ENCODE data around the gene LRRC75B.
"Not testable (repeated sequence)": the region's sequence is repeated elsewhere in the genome, so short reads cannot be mapped to it uniquely, and the experiment has no call there.

LRRC75B gene, protein sequence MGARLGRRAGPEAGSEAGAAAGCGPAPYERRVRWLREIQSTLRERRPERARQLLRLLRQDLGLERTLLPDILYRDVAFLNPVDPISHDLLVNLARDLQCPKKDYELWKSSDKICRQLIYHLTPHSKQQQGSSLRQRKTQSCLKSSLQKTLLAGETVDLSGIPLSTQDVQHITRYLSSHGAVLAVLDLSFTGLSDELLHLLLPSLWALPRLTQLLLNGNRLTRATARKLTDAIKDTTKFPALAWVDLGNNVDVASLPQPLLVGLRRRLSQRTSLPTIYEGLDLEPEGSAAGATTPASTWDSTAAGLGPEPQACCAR

DNA sequence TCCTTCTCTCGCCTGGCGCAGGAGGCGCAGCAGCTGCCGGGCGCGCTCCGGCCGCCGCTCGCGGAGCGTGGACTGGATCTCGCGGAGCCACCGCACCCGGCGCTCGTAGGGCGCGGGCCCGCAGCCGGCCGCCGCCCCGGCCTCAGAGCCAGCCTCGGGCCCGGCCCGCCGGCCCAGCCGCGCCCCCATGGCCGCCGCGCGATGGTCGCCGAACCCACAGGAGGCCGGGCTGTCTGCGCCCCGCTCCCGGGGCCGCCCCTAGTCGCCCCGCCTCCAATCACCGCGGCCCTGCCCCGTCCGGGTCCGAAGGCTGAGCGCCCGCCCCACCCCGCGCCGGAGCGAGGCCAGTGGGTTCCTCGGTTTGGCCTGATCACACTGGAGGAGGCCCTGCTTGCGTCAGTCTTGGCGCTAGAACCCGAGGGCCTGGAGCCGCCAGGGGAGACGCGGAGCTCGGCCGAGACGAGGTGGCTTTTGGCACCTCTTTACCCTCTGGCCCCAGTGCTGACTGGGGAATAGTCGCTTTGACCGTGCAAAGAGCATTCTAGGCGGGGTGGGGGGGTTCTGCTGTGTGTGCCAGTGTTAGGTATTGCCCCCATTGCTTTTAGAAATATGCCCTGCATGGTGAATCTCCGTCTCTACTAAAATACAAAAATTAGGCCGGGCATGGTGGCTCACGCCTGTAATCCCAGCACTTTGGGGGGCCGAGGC lies at the start of gene LRRC75B:
LRRC75B (minus strand) TSS at position 223 of the 708 bp plus-strand sequence; CDS start at position 189, 34 bp downstream.
- peak; percentile 92 for DNase-seq

DNA sequence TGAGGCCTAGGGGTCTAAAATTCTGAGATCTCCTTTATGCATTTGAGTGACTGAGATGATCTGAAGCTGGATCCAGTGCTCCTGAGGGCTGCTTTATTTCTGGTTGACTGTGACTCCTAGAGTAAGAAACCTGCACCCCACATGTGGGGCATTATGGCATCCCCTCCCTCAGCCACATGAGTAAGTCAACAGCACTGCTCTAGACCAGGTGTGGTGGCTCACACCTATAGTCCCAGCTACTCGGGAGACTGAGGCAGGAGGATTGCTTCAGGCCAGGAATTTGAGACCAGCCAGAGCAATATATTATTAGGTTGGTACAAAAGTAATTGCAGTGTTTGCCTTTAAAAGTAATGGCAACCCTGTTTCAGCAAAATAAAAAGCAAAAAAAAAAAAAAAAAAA lies 49.4 kb upstream of the LRRC75B start:
- DNase-seq: not testable (repeated sequence)

DNA sequence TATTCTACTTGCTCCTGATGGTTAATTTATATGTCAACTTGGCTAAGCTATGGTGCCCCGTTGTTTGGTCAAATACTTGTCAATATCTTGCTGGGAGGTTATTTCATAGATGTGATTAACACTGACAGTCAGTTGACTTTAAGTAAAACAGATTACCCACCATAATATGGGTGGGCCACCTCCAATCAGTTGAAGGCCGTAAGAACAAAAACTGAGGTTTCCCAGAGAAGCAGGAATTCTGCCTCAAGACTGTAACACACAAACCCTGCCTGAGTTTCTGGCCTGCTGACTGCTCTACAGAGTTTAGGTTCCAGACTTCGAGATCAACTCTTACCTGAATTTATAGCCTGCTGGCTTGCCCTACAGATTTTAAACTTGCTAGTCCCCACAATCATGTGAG lies 43.6 kb upstream of the LRRC75B start:
- DNase-seq: not testable (repeated sequence)

DNA sequence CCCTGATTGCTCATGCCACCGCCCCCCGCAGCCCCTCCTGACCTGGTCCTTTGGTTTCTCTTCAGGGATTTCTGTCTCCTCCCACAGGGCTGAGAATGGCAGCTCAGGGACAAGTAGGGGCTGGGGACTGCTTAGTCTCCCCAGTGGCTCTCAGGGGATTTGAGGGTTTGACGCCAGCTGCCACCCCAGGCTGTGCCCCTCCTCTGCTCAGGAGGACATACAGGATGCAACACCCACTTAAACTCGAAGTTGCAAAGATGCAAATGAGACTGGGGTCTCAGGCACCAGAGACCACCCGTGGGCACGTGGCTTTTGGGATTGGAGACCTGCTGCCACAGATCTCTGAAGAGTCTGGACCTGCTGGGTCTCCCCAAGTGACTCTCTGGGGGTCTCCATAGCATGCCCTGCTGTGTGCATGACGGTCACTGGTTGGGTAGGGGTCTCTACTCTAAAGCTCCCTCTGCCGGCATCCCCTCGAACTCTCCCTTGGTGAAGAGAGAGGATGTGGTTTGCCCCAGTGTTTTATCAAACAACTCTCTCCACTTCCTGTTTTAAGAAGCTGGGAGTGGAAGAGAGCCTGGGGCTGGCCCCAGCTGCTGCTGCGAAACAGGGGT lies 42.0 kb upstream of the LRRC75B start:
- DNase-seq: not testable (repeated sequence)

DNA sequence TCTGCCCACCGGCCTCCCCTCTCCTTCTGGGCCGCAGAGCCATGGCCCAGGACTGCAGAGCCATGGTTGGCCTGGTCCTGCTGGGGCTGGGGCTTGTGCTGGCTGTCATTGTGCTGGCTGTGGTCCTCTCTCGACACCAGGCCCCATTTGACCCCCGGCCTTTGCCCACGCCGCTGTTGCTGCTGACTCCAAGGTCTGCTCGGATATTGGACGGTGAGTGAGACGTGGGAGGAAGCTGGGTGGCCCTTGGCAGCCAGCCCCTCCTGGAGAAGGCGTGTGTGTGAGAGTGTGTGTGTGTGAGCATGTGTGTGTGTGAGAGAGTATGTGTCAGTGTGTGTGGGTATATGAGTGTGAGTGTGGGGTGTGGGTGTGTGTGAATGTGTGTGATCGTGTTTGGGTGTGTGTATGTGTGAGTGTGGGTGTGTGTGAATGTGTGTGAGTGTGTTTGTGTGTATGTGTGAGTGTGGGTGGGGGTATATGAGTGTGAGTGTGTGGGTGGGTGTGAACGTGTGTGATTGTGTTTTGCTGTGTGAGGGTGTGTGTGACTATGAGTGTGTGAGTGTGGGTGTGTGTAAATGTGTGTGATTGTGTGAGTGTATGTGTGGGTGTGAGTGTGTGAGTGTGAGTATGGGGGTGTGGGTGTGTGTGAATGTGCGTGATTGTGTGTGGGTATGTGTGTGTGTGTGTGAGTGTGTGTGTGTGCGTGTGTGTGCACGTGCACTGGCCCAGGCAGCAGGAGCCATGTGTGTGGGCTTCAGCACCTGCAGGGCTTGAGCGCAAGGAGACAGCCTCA lies 40.6 kb upstream of the LRRC75B start:
- peak; percentile 60 for DNase-seq

DNA sequence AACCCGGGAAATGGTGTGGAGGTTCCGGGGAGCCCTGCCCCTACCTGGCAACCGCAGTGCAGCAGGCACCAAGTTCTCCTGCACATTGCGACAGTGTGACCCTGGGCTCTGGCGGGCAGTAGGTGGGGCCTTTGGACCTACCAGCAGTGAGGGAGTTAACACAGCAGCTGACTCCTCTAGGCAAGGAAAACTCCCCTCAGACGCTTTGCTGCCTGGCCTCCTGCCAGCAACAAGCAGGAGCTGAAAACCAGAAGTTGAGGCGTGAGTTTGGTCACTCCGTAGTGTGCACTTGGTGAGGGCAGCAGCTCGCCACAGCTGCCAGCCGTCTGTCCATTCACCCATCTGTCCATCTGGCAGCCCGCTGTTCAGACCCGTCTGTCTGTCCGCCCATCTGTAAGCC lies 39.8 kb upstream of the LRRC75B start:
- DNase-seq: not testable (repeated sequence)

DNA sequence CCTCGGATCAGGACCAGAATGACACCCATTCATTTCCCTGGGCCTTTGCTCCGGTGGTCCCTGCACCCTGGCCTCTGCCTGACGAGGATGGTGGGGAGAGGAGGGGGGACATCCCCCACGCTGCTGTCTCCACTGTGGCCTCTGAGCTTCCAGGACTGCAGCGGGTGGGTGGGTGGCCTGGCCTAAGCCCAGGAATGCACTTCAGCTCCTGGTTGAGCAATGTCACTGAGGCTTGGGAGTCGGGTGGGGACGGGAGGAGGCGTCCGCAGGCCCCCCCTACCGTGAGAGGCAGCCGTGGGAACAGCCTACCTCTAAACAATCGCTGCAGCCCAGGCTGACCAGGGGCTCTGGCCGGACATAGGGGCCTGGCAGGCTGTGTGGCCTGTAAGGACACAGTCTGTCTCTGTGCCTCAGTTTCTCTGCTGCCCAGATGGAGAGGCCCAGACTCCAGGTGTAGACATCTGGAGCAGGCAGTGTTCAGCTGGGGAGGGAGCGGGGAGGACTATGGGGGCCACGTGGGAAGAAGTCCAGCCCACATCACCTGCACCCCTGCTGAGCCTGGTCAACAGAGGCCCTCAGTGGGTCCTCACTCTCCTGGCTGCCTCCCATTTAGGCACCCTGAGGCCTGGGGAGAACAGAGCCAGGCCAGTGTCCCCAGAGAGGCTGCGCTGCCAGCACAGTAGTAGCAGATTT lies 38.7 kb upstream of the LRRC75B start:
- peak; percentile 49 for DNase-seq

DNA sequence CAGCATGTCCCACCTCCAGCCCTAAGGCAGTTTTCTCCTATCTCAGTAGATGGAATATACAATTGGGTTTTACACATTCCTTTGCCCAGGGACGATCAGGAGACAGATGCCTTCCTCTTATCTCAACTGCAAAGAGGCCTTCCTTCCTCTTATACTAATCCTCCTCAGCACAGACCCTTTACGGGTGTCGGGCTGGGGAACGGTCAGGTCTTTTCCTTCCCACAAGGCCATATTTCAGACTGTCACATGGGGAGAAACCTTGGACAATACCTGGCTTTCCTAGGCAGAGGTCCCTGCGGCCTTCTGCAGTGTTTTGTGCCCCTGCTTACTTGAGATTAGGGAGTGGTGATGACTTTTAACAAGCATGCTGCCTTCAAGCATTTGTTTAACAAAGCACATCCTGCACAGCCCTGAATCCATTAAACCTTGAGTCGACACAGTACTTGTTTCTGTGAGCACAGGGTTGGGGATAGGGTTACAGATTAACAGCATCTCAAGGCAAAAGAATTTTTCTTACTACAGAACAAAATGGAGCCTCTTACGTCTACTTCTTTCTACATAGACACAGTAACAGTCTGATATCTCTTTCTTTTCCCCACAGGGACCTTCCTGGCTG lies 38.0 kb upstream of the LRRC75B start:
- not testable (repeated sequence) for DNase-seq

DNA sequence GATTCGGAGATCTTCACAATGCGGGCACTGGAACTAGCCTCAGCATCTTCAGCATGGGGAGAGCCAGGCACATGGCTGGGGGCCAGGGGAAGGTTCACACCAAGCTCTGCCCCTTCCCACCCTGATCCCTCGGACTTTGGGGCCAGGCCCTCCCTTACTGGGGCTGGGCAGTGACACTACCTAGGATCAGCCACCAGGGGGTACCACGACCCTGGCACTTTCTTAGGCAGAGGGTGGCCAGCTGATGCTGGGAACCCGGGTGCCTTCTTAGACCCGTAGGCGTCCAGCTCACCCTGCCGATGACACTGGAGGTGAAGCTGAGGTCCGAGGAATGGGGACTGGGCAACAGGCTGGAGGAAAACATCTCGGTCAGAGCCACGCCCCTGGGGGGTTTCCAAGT lies 36.2 kb upstream of the LRRC75B start:
- DNase-seq: not testable (repeated sequence)

DNA sequence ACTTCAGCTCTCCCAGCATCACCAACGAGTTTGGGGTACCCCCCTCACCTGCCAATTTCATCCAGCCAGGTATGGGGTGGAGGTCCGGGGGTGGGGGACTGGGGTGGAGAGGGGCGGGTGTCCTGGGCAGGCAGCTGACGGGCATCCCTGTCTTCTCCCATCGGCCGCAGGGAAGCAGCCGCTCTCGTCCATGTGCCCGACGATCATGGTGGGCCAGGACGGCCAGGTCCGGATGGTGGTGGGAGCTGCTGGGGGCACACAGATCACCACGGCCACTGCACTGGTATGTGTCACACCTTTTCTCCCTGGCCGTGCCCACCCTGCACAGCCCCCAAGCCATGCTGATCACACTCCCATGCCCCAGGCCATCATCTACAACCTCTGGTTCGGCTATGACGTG lies 35.0 kb upstream of the LRRC75B start:
- DNase-seq: not testable (repeated sequence)

DNA sequence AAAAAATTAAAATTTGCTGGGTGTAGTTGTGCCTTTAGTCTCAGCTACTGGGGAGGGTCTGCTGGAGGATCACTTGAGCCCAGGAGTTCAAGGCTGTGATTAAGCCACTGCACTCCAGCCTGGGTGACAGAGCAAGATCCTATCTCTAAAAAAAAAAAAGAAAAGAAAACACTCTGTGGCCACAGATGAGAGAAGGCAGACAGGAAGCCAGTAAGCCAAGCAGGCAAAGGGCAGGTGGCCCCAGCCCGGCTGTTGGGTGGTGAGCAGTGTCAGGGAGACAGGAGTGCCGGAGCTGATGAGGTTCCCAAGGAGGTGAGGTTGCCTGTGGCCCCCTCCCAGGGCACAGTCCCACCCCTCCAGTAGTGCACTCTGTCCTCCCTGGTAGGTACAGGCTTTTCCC lies 29.7 kb upstream of the LRRC75B start:
- not testable (repeated sequence) for DNase-seq

DNA sequence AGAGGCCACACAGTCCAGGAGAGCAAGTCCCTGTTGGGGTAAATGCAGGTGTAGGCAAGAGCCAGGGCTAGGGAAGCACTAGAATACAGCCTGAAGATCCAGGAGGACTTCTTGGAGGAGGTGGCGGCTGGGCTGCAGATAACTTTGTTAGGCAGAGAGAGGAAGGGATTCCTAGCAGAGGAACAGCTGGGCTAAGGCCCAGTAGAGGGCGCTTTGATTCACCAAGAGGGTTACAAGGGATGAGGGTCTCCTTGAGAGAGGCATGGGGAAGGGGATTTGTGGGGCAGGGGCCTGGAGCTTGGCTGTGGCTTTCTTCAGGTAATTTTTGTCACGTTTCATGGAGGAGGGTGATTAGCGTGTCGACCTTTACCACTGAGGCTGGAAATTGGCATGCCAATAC lies 28.4 kb upstream of the LRRC75B start:
- not testable (repeated sequence) for DNase-seq

DNA sequence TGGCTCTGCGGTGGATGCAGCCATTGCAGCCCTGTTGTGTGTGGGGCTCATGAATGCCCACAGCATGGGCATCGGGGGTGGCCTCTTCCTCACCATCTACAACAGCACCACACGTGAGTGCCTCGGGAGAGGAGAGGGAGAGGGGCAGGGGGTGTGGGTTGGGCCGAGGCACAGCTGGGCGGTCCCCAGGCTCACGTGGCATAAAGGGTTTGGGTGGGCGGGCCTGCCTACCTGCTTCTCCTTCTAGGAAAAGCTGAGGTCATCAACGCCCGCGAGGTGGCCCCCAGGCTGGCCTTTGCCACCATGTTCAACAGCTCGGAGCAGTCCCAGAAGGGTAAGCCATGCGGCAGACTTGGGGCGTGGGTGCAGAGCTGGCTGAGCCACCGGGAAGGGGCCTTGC lies 21.9 kb upstream of the LRRC75B start:
- DNase-seq: not testable (repeated sequence)

DNA sequence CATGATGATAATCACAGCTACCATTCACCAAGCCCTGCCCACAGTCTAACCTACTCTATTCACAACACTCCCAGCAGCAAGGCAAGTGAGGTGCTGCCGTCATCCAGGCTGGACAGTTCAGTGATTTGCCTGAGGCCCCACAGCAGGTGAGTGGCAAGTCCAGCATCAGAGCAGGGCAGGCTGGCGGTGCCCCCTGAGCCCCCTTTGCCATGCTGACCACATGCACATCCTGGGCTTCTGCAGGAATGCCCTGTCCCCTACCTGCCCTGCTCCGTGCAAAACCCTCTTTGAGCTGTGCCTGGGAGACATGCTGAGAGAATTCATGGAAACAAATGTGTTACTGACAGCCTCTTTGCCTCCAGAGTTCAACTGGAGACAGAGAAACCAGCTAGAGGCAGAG lies 17.0 kb upstream of the LRRC75B start:
- not testable (repeated sequence) for DNase-seq

DNA sequence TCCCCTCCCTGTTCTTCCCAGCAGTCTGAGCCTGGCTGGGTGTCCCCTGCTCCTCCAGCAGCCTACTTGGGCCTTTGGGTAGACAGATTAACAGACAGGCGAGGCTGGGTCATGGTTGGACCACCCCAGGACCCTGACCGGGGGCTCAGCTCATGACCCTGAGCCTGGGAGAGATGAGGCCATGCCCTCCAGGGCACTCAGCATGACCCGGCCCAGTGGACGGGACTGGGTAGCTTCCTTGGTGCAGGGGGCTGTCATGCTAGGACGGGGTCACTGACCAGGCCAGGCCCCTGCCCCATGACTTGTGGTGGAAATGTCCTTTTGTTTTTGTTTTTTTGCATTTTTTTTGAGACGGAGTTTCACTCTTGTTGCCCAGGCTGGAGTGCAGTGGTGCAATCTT lies 15.5 kb upstream of the LRRC75B start:
- DNase-seq: not testable (repeated sequence)

DNA sequence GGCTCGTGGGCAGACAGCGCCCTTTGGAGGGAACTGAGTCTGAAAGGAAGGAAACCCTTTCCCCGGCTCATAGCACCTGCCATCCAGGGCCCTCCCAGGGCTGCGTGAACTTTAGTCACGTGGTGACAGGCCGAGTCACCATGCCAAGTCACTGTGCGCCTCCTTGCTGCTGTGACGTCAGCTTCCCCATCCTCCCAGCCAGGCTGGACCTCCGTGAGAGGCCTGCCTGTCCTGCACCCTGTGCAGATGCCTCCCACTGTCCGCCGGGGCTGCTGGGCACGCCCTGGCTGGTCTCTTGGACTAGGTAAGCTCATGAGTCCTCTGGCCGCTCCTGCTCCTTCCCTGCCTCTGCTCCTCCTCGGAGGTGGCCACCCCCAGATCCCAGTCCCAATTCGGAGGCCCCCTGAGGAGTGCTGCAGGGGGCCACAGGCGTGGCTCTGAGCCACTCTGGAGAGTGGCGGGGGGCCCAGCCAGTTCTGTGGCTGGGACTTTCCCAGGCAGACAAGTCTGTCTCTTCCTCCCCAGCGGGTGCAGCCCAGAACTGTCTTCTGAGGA lies 14.6 kb upstream of the LRRC75B start:
- not testable (repeated sequence) for DNase-seq

DNA sequence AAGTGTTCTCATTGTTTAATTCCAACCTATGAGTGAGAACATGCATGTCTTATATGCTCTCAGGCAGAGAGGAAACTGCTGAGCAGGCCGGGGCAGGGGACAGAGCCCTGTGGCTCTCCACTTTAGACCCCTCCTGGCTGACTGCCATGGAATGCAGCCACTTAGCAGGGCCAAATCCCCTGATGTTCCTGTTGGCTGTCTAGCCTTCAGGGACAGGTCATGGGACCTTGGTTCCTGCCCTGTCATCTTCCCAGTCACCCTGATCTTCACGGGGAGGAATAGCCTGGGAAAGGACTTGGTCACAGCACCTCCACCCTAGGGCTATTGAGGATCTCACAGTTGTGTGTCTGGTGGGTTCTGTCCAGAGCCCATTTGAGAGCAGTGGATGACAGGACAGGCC lies 13.5 kb upstream of the LRRC75B start:
- not testable (repeated sequence) for DNase-seq

DNA sequence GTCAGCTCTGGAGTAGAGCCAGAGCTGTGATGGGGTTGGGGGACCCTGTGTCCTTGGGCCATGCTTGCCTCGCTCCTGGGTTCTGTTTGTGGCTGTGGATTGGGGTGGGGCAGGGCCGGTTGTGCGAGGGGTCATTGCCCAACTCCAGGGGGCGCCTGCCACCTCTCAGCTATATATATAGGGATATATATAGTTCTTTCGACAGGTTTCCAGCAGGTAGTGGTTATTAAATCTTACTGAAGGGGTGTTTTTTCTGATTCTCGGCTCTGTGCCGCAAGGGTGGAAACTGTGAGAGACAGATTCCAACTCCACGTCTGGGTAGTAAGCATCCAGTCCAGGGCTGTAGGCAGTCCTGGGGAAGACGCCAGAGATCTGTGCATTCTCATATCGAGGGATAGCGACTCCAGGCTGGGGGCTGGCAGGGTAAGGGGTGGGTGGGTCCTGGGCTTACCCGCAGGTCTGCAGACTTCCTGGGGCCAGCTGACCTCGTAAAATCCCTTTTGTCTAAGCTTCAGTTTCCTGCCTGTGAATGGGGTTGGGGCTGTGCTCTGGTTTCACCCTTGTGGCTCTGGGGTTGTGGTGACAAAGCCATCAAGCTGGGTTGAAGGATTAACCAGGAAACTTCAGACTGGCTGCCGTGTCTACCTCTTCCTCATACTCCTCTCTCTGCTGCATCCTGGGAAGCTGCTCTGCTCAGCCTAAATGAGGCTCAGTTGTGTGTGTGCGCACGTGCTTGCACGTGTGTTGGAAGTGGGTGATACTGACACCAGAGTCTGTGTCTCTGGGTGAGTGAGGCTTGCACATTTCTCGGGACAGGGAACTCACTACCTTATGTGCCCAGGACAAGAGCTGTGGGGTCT lies 11.1 kb upstream of the LRRC75B start:
- DNase-seq: not testable (repeated sequence)

DNA sequence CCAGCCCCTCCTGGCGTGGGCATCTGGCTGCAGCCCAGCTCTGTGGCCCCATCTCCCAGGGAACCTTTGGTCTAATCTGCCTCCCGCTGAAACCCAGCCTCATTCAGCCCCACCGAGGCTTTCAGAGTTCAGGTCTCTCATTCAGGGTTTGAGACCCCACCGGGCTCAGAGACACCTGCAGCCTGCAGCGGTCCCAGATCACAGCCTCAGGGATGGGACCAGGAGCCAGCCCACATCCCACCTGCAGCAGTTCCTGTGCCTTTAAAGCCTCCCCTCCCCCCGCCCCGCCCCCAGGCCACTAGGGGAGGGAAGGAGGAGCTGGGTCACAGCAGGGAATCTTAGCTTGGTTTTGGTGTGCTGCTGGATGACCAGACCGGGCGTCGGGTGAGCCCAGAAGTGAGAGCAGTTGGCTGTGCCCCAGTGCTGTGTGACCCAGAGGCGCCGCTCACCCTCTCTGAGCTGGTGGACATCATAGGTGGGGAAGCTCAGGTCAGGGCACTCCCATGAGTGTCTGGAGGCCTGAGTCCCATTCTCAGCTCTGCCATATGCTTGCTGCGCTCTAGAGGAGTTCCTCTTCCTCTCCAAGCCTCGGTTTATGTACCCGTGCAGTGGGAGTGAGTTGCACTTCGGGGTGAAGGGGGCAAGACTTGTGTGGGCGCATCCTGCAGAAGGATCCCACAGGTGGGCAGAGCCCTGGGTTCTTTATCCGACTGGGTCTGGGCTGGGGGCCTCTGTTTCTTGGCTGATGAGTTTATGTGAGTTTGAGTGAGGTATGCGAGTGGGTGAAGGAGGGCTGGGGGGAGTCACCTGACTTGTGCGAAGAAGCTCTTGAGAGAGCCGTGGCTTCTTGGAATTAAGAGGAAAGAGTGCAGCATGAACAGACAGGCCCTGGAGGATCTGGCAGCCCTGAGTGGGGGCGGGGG lies 10.2 kb upstream of the LRRC75B start, which contains the start of gene GGT1:
GGT1 (plus strand) TSS at position 347 of the 923 bp plus-strand sequence. CDS start 7,889 bp downstream, outside the sequence.
- DNase-seq: not testable (repeated sequence)

Data from right forelimb (tissue), 1 donor.